Stimulated activated CD4-positive, alpha-beta T cell treated with anti-CD3 and anti-CD28 coated beads, TNF-alpha, amount 100 ng/mL, for 4 hours (primary cell): Measurements from ENCODE around the gene ABHD6.
A peak's percentile ranks its signal among the peaks of the same experiment; 100 is the strongest.
"Not testable (repeated sequence)": the region's sequence is repeated elsewhere in the genome, so short reads cannot be mapped to it uniquely, and the experiment has no call there.

ENCODE experiments used
- DNase-seq, 3 experiments: peaks; one replicate each; pipeline ENCODE4 v3.0.0-alpha.2; 2020; ENCODE audit warnings: low read depth in 3 of 3

The ABHD6 gene

GRCh38 chr3:58321791-58322190, 84.2 kb downstream of the ABHD6 start:
- no peak for DNase-seq

DNA sequence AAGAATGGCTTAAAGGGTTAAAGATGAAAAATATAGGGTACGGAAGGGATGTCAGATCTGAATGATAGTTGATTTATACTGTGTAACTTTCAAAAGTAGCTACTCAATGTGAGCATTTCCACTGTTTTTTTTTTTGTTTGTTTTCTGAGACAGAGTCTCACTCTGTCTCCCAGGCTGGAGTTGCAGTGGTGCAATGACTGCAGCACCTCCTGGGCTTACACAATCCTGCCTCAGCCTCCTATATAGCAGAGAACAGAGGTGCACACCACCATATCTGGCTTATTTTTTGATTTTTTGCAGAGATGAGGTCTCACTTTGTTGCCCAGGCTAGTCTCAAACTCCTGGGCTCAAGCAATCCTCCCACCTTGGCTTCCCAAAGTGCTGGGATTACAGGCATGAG, 85.2 kb downstream of the ABHD6 start:
- DNase-seq = no peak

DNA sequence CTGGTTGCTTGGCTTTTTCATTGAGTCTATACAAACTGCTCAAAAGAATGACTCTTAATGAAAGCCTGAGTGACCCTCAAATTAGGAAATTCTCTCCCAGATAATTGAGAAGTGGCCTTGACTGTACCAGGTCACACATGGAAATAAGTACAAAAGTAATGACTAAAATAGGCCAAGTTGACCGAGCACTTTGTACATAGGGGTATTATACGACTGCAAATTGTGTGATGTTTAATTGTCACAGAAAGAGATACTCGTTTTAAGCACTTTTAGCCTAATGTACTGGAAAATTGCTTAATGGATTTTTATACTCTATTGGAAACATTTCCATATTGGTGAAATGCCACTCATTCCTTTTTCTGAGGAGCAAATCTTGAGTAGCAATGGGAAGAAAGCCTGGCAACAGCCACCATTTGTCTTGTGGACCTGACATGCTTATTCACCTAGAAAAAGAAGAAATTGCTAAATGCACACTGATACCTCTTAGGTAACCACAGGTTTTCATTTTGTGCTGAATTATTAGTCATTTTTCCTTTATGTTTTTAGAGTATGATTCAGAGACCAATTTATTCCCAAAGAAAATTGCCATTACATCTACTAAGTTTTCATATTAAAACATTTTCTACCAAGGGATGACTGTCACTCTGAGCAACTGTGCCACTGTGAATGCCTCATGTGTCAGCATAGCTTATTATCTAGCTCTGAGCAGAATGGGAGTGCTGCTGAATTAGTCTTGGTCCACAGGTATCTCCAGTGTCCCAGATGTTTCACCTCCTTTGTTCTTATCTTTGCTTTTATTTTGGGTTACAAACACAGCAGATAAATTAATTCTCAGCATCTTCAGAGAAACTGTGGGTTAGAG, 86.2 kb downstream of the ABHD6 start:
- no peak for DNase-seq

DNA sequence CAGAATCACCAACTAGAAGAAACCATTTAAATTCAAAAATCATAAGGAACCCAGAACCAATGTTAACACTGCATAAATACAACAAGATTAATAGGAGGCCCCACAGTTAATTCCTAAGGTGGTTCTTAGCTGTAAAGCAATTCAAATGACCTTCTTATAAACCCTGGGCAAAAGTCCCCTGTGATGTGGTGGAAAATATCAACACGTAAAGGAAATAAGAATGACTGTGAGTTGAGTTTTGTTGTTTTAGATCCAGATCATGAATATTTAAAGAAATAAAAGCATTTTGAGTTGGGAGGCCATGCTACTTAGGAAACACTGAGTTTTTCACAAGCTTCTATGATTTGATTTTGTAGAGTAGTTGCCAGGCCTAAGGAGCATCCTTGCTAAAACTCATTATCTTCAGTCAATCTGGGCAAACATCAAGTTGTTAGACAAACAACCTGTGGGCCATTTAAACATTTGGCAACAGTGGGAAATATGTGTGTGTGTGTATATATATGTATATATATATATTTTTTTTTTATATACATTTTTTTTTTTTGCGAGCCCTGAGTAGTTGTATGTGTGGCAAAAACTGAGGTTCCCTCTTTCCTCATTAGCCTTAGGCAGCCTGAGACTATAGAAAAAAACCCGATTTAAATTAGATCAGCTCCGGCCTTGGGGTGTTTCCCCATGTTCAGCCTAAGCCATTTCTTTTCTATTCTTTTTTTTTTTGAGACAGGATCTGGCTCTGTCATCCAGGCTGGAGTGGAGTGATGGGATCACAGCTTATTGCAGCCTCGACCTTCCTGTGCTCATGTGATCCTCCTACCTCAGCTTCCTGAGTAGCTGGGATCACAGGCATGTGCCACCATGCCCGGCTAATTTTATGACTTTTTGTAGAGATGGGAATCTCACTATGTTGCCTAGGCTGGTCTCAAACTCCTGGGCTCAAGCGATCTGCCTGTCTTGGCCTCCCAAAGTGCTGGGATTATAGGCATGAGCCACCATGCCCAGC, 87.1 kb downstream of the ABHD6 start:
- DNase-seq = no peak

GRCh38 chr3:58325525-58325992, 88.0 kb downstream of the ABHD6 start:
- no peak for DNase-seq

- DNase-seq = no peak
These were observed 88.8 kb downstream of the ABHD6 start for GRCh38 chr3:58326267-58326900.

DNA sequence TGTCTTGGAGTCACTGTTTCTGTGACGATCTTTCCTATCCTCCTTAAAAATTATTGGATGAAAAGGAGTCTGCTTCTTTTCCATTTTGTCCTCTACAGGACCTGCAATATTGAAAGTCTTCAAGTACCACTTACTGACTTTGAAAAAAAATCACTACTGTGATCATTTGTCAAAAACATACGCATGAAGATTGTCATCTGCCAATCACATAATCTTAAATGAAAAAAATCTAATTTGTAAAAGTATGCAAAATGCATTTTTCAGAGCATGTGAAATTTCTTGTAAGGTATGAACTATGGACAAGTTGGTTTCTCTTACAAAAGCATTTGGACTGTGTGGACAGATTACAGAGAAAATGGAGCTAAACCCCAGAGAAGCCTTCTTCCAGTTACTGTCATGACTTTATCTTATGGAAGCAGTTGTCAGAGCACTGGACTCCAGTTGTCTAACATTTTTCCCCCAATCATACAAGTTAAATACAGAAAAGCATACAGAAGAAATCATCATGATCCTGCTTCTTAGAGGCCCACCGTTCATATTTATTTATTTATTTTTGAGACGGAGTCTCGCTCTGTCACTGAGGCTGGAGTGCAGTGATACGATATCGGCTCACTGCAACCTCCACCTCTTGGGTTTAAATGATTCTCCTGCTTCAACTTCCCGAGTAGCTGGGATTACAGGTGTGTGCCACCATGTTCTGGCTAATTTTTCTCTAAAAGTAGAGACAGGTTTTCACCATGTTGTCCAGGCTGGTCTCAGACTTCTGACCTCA, 91.7 kb downstream of the ABHD6 start:
- no peak for DNase-seq

DNA sequence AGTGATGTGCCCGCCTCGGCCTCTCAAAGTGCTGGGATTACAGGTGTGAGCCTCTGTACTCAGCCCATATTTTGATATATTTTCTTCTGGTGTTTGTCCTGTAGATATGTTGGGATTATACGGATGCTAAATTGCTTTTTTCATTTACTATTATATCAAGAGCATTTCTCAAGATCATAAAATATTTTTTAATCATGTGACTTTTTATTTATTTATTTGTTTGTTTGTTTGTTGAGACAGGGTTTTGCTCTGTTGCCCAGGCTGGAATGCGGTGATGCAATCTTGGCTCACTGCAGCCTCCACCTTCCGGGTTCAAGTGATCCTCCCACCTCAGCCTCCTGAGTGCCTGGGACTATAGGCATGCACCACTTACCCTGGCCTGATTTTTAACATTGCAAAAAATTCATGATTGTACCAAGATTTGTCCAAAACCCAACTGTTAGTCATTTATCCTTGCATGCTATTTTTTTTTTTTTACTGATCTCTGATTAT, 92.4 kb downstream of the ABHD6 start:
- no peak for DNase-seq

DNA sequence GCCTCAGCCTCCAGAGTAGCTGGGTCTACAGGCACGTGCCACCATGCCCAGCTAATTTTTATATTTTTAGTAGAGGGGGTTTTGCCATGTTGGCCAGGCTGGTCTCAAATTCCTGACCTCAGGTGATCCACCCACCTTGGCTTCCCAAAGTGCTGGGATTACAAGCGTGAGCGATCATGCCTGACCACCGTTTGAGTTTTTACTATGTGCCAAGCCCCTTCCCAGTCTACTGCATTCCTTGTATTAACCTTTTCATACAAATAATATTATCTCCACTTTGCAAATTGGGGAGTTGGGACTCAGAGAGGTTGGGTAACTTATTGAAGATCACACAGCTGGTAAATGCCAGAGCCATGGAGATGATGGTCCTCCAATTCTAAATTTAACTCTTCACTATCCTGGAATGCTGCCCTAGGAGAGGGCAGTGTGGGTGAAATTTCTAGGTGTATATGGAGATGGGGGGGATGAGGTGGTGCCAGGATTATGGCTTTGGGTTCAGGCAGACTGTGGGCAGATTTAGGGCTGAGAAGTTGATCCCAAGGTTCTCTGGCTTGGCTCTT, 94.1 kb downstream of the ABHD6 start:
- DNase-seq = no peak

DNA sequence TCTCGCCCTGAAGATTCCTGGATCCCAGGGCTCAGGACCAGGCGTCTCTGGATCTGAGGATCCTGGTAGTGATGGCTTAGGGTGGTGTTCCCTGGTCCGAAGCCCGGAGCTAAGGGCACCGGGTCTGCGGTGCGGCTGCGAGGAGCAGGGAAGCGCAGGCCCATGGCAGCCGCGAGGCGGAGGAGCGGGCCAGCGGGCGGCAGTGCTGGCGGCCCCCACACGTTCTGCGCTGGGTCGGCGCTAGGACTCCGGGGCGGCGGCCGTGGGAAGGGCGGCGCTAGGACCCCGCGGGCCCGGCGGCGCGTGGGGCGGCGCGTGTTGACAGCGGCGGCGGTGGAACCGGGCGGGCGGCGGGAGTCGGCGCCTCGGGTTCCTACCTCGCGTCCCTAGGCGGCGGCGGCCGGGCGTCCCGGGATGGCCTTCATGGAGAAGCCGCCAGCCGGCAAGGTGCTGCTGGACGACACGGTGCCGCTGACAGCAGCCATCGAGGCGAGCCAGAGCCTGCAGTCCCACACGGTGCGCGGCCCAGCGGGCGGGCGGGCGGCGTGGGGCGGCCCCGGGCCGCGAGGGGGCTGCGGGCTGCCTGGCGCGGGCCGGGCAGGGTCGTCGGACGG, 95.1 kb downstream of the ABHD6 start, which contains the start of gene PXK:
TSS of gene PXK (plus strand) at position 318 of the 614 bp plus-strand sequence. CDS start at position 415, 97 bp downstream.
- DNase-seq = peak; percentile 58 to 70 (median 62)

GRCh38 chr3:58333206-58334012, 95.8 kb downstream of the ABHD6 start:
- DNase-seq = peak in 1 of 3 experiments; percentile 18

- DNase-seq = no peak
These were observed 96.4 kb downstream of the ABHD6 start for GRCh38 chr3:58334013-58334321.

DNA sequence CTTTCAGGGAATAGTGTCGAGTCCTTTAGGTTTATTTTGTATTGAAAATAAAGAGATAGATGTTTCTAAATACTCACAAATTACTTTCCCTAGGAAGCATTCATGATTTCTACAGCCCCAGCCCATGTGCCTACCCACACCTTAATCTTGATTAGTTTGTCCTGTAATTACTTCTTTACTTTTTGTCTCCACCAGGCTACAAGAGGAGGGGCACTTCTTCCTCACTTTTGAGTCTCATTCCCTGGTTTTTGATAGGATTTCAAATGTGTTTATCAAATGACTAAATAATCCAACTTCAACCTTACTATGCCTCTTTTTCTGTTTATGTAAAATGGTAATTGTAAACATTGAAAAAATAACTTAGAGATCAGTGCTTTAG, 96.9 kb downstream of the ABHD6 start:
- DNase-seq = no peak

DNA sequence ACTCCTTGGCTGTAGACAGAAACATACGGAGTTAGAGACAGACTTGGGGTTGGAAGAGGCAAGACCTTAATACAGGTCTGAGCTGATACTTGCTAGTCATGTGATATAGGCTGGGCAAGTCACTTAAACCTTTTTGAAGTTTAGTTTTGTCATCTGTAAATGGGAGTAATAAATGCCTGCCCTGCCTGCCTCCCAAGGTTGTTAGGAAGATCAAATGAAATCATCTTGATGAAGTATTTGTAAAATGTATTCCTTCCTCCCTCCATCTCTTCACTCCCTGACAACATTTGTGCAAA, 98.0 kb downstream of the ABHD6 start:
- DNase-seq = no peak

- DNase-seq = no peak
These were observed 98.7 kb downstream of the ABHD6 start for GRCh38 chr3:58336135-58336882.

DNA sequence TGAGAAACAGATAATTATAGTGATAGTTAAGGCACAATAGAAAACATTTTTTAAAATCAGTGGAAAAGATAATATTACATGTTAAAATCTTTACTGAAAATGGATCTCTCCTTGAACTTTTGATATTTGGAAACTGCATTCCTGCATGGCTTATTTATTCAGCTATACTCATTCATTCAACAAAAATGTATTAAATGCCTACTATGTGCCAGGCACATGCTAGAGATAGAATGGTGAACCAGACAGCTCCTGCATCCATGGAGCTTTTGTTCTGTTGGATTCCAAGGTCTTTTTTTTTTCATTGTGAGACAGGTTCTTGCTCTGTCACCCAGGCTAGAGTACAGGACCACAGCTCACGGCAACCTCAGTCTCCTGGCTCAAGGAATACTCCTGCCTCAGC, 99.6 kb downstream of the ABHD6 start:
- DNase-seq = no peak

- not testable (repeated sequence) for DNase-seq
These were observed 101.6 kb downstream of the ABHD6 start for GRCh38 chr3:58339146-58339545.

DNA sequence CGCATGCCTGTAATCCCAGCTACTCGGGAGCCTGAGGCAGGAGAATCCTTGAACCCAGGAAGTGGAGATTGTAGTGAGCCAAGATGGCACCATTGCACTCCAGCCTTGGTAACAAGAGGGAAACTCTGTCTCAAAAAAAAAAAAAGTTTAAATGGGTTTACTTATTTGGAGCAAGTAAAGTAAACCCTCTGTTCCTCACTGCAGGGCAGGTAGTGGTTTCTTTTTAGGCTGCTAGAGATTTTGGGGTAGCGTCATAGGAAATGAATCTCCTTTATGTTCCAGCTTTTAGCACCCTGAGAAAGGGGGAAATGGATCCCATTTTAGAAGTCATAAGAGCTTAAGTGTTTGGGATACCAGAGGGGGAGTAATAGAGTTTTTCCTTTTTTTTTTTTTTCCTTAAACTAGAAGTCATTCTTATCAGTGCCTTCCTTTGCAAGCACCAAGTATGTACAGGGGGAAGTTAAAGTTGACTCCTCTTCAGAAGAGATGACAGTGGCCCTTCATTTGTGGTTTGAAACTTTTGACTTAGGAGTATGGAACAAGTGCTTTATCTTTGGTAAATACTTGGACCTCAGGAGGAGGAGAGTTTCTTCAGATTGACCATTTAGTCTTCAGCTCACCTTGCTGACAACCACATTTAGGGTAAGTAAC, 103.1 kb downstream of the ABHD6 start:
- DNase-seq = no peak
